DMS 273 treated with DMSO at 0.1 percent for 48 hours (cell line): ENCODE results near the gene ADAMTS14.
"Not testable (repeated sequence)": the region's sequence is repeated elsewhere in the genome, so short reads cannot be mapped to it uniquely, and the experiment has no call there.

Source experiments
- DNase-seq: peaks from one replicate; lab custom pipeline; 2025; lab: John Stamatoyannopoulos, UW

Gene ADAMTS14, protein sequence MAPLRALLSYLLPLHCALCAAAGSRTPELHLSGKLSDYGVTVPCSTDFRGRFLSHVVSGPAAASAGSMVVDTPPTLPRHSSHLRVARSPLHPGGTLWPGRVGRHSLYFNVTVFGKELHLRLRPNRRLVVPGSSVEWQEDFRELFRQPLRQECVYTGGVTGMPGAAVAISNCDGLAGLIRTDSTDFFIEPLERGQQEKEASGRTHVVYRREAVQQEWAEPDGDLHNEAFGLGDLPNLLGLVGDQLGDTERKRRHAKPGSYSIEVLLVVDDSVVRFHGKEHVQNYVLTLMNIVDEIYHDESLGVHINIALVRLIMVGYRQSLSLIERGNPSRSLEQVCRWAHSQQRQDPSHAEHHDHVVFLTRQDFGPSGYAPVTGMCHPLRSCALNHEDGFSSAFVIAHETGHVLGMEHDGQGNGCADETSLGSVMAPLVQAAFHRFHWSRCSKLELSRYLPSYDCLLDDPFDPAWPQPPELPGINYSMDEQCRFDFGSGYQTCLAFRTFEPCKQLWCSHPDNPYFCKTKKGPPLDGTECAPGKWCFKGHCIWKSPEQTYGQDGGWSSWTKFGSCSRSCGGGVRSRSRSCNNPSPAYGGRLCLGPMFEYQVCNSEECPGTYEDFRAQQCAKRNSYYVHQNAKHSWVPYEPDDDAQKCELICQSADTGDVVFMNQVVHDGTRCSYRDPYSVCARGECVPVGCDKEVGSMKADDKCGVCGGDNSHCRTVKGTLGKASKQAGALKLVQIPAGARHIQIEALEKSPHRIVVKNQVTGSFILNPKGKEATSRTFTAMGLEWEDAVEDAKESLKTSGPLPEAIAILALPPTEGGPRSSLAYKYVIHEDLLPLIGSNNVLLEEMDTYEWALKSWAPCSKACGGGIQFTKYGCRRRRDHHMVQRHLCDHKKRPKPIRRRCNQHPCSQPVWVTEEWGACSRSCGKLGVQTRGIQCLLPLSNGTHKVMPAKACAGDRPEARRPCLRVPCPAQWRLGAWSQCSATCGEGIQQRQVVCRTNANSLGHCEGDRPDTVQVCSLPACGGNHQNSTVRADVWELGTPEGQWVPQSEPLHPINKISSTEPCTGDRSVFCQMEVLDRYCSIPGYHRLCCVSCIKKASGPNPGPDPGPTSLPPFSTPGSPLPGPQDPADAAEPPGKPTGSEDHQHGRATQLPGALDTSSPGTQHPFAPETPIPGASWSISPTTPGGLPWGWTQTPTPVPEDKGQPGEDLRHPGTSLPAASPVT

GRCh38 chr10:70672165-70673042 lies at the start of gene ADAMTS14:
TSS of gene ADAMTS14 (plus strand) at chr10:70672506. CDS start at chr10:70672803, 297 bp downstream.
- no peak for DNase-seq

- no peak for DNase-seq
Measured at GRCh38 chr10:70622541-70622940, 49.8 kb upstream of the ADAMTS14 start.

DNA sequence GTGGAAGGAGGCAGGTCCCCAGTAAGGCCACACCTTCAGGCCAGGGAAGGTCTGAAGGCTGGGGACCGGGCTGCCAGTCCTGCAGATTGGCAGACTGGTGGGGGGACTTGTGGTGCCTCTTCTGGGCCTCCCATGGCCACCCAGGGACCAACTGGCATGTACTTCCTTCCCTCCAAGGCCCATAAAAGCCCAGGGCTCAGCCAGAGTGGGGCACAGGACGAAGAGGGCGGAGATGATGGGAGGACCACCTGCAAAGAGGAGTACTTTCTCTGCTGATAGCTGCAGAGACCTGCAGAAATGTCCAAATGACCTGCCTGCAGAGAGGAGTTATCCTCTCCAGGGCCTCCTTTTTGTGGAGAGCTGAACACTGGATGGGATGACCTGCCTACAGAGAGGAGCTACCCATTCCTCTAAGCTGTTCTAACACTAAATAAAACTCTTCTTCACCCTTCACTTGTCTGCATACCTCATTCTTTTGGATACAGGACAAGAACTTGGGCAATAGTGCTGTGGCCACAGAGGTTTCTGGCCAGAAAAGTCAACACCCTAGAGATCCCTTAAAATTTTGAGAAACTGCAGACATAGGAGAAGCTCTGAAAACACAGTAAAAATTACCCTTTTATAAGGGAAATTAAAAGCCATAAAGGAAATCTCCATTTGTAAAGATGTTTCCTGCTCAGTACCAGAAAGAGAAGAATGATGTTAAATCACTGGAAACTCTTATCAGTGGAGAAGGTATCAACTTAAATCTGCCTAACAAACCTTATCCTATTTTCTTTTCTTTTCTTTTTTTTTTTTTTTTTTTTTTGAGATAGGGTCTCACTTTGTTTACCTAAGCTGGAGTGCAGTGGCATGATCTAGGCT lies 49.1 kb upstream of the ADAMTS14 start:
- no peak for DNase-seq

DNA sequence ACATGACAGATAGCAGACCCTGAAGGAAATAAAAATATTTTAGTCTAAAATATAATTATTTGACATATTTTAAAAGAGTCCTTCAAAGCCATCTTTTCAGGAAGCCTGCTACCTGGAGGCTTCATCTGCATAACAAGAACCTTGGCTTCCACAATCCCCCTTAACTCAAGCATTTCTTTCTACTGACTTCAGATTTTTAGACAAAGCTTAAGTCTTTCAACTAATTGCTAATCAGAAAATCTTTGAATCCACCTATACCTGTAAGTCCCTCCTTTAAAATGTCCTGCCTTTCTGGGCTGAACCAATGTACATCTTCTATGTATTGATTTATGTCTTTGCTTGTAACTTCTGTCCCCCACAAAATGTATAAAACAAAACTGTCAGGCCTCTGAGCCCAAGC lies 46.2 kb upstream of the ADAMTS14 start:
- DNase-seq, result no peak

DNA sequence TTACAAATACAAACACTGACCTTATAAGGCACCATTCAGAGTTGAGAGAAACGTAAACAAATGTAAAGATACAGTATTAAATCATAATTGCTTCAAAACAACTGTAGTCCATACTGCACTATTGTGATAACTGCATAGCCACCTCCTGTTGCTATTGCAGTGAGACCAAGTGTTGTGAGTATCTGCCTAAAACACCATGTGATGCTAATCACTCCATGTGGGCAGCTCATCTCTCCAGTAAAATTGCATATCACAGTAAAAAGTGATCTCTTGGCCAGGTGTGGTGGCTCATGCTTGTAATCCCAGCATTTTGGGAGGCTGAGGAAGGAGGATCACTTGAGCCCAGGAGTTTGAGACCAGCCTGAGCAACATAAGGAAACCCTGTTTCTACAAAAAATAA lies 43.0 kb upstream of the ADAMTS14 start:
- DNase-seq, result no peak

GRCh38 chr10:70631735-70632134 lies 40.6 kb upstream of the ADAMTS14 start:
- not testable (repeated sequence) for DNase-seq

DNA sequence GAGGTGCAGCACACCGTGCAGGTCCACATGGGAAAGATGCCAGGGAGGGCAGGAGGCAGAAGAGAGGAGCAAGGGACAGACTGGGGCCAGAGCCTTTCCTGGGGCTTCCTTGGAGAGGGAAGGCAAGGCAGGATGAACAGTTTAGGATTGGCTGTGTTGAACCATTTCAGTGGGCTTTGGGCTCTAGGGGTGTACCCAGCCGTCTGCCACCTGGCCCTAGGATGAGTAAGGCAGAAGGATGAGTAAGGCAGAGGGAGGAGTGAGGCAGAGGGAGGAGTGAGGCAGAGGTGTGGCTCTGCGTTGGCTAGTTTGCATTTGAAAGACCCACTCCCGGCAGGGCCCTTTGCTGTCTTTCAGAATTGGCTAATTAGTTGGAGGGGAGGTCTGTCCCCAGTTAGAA lies 38.3 kb upstream of the ADAMTS14 start:
- DNase-seq, result no peak

GRCh38 chr10:70634515-70634914 lies 37.8 kb upstream of the ADAMTS14 start:
- DNase-seq, result not testable (repeated sequence)

DNA sequence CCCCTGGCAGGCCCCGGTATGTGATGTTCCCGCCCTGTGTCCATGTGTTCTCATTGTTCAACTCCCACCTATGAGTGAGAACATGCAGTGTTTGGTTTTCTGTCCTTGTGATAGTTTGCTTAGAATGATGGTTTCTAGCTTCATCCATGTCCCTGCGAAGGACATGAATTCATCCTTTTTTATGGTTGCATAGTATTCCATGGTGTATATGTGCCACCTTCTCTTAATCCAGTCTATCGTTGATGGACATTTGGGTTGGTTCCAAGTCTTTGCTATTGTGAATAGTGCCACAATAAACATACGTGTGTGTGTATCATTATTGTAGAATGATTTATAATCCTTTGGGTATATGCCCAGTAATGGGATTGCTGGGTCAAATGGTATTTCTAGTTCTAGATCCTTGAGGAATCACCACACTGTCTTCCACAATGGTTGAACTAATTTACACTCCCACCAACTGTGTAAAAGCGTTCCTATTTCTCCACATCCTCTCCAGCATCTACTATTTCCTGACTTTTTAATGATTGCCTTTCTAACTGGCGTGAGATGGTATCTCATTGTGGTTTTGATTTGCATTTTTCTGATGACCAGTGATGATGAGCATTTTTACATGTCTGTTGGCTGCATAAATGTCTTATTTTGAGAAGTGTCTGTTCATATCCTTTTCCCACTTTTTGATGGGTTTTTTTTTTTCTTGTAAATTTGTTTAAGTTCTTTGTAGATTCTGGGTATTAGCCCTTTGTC lies 32.5 kb upstream of the ADAMTS14 start:
- DNase-seq, result not testable (repeated sequence)

- not testable (repeated sequence) for DNase-seq
Measured at GRCh38 chr10:70643272-70643671, 29.0 kb upstream of the ADAMTS14 start.

- not testable (repeated sequence) for DNase-seq
Measured at GRCh38 chr10:70644959-70645358, 27.3 kb upstream of the ADAMTS14 start.

DNA sequence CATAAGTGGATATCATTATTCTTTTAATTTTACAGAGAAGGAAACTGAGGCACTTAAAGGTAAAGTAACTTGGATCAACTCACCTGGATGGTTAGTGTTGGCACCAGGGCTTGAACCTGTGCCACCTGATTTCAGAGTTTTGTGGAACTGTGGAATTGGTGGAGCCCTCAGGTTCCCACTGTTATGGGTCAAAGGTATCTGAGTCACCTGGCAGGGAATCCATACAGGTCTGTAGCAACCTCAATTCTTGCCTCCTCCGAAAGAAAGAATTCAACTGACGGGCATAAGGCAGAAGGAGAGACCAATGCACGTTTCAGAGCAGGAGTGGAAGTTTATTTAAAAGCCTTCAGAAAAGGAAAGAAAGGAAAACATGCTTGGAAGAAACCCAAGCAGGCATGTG lies 25.2 kb upstream of the ADAMTS14 start:
- DNase-seq, result no peak

- DNase-seq, result no peak
Measured at GRCh38 chr10:70648427-70648826, 23.9 kb upstream of the ADAMTS14 start.

DNA sequence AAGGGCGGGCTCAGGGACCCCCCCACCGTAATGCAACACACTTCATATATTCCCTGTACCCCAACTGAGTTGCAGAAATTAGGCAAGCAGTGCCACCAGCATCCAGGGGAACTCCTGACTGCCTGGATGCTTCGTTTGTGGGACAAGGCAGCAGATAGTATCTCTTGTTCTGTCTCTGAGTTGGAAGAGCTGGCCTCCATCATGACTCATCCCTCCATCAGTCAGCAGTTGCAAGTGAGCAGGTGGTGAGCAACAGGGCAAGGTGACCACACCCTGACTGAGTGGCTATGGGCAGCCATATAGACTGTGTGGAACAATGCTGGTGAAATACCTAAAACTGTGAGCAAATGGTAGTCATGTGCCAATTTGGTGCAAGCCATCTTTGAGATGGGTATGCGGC lies 22.8 kb upstream of the ADAMTS14 start:
- DNase-seq, result no peak

GRCh38 chr10:70650104-70650503 lies 22.2 kb upstream of the ADAMTS14 start:
- no peak for DNase-seq

DNA sequence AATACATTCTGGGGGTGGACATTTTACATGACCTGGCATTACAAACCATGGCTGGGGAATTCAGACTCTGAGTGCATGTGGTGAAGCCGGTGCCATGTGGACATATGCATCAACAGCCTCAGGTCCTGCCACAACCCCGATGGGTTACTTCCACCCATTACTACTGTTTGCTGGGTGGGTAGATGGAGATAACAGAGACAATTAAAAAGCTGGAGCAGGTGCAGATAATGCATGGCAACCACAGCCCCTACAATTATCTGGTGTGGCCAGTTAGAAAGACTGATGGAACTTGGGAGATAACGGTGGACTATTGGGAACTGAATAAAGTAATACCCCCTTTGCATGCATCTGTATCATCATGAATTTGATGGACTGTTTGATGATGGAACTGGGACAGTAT lies 21.6 kb upstream of the ADAMTS14 start:
- no peak for DNase-seq

DNA sequence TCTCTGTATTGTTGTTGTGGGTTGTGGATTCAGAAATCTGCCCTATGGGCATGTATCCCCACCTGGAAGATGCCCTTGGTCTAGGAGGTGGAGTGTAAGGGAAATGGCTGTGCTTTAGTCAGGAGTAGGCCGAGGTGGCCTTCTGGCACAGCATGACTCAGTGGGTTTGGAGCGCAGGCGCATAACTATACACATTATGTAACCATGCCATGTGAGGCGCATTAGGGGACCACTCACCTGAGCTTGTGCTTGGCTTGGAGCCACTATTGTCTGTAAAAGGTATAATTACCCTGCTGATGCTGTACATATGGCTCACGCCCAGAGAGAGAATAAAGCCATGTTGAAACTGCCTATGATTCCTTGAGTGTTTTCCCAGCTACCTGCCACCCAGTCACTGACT lies 20.6 kb upstream of the ADAMTS14 start:
- no peak for DNase-seq

DNA sequence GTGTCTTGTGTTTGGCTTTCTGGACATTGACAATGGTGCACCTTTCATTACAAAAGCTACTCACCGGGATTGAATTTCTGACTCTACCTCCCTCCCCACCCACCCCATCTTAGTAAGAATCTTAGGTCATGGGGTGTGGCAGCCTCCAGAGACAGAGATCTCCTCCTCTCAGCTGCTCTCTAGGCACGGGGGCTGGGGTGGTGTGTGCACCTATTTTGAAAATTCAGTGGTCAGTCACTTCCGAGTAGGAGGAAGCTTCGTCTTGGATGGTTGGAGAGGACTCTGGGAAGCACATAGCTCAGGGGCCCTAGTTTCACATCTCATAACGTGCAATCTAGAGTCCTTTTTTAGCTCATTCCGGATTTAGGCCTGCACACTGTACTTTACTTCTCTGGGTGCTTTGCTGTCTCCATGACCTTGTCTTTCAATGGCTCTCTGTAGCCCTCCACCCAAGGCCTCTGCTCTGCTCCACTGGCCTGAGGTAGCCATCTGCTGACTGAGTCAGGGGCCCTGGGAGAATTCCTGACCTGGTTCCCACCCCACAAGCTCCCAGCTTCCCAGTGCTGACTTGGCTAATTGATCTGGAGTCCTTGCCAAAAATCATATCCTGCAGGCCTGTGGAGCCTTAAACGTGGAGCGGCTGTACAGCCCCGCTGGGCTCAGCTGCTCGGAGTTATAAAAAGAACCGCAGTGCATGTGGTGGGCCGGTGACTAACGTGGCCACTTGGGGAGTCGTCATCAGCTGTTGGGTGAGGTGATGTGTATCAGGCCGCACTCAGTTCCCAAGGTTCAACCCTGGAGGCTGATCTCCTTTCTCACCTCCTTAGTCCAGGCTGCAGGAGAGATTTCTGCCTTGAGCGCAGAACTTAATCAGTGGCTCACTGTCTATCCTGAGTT lies 19.3 kb upstream of the ADAMTS14 start:
- peak; percentile 63 for DNase-seq

DNA sequence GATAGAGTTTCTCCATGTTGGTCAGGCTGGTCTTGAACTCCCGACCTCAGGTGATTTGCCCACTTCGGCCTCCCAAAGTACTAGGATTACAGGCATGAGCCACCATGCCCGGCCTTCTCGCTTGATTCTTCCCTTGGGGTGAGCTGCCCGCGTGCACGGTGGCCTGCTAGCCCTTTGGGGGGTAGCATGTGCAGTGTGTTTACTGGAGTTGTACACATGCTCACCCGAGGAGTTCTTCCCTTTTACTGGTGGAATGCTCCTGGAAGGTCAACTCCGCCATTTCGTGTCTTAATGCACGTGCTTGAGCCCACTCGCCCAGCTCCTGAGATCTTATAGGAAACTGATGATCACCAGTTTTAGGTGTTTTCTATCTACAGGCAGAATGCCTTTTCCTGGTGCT lies 17.0 kb upstream of the ADAMTS14 start:
- no peak for DNase-seq
